Astrocyte (in vitro differentiated cells and primary cell): ENCODE results near the gene TMCO6.
"Not testable (repeated sequence)": the region's sequence is repeated elsewhere in the genome, so short reads cannot be mapped to it uniquely, and the experiment has no call there.

ENCODE experiments used
- EZH2 ChIP-seq: IDR thresholded peaks from 2 replicates; pipeline ENCODE4 v1.6.1; 2012; ENCODE audit warnings: mild to moderate bottlenecking, low read length, inconsistent platforms; ENCODE audit not compliant: insufficient read depth
- TF ChIP-seq, protein P1 (sequence below): IDR thresholded peaks from 2 replicates; pipeline ENCODE4 v1.5.1; 2011; ENCODE audit warnings: low read depth, mild to moderate bottlenecking, inconsistent platforms, low read length, moderate library complexity; ENCODE audit not compliant: insufficient read depth

DNA sequence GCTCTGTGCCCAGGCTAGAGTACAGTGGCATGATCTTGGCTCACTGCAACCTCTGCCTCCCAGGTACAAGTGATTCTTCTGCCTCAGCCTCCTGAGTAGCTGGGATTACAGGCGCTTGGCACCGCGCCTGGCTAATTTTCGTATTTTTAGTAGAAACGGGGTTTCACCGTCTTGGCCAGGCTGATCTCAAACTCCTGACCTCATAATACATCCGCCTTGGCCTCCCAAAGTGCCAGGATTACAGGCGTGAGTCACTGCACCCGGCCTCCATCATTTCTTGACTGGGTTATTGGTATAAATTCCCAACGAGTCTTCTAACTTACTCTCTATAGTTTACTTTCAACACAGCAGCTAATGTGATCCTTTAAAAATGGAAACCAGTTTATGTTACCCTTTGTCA is 14.4 kb upstream of the TMCO6 start:
- TF ChIP-seq, protein P1, sequence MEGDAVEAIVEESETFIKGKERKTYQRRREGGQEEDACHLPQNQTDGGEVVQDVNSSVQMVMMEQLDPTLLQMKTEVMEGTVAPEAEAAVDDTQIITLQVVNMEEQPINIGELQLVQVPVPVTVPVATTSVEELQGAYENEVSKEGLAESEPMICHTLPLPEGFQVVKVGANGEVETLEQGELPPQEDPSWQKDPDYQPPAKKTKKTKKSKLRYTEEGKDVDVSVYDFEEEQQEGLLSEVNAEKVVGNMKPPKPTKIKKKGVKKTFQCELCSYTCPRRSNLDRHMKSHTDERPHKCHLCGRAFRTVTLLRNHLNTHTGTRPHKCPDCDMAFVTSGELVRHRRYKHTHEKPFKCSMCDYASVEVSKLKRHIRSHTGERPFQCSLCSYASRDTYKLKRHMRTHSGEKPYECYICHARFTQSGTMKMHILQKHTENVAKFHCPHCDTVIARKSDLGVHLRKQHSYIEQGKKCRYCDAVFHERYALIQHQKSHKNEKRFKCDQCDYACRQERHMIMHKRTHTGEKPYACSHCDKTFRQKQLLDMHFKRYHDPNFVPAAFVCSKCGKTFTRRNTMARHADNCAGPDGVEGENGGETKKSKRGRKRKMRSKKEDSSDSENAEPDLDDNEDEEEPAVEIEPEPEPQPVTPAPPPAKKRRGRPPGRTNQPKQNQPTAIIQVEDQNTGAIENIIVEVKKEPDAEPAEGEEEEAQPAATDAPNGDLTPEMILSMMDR = not testable (repeated sequence)
- TF ChIP-seq EZH2 = not testable (repeated sequence)
